Peyer's patch (tissue), 4 donors: ENCODE measurements around the gene P2RX2.

Experiments
- POLR2A ChIP-seq, 2 donors: fragments of 450-650 bp; IDR thresholded peaks; one replicate each; pipeline ENCODE4 v1.5.1; 2017; ENCODE audit warnings: antibody characterized with exemption in 2 of 2, mild to moderate bottlenecking in 2 of 2, moderate library complexity in 2 of 2
- TF ChIP-seq, protein P1 (sequence below), 6 experiments: fragments of 450-650 bp in 4 of 6; fragments of 200-600 bp in 2 of 6; sonication (generic) in 1 of 6; IDR thresholded peaks; one replicate each; pipeline ENCODE4 v1.5.1; 2017 to 2019; ENCODE audit warnings: antibody characterized with exemption in 6 of 6, mild to moderate bottlenecking in 3 of 6, moderate library complexity in 1 of 6

DNA sequence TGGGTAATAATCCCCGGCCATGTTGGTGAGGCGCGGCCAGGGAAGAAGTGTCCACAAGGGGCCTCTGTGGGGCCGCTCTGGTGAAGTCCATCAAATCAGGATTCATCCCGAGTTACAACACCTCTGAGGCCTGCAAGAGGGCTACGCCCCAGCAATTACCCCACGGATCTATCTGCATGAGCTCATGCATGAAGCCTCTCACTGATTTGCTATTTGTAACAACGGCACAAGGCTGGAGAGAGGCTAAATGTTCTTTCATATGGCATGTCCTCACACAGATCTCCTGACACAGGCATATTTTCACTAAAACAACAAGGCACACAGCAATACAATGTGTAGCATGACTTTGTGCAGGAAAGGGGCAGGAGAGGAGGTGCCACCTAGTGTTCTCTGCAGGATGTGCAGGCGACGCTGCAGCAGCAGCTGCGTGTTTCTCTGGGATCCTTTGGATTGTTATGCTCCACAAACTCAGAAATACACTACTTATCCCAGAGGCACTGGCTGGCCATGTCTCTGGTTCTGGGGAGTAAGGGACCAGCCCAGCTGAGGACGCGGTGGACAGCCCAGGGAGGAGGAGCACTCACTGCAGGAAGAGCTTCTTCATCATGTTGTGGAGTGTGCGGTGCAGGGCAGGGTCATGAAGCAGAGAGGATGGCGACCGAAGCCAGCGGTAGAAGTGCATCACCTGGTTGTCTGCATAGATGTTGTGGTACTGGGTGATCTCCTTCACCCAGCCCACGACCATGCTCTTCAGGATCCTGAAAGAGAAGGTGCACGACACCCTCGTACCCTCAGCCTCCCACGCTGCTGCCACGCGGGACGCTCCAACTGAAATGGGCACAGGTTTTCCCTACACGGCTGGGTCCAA lies 20.2 kb downstream of the P2RX2 start:
- TF ChIP-seq, protein P1, sequence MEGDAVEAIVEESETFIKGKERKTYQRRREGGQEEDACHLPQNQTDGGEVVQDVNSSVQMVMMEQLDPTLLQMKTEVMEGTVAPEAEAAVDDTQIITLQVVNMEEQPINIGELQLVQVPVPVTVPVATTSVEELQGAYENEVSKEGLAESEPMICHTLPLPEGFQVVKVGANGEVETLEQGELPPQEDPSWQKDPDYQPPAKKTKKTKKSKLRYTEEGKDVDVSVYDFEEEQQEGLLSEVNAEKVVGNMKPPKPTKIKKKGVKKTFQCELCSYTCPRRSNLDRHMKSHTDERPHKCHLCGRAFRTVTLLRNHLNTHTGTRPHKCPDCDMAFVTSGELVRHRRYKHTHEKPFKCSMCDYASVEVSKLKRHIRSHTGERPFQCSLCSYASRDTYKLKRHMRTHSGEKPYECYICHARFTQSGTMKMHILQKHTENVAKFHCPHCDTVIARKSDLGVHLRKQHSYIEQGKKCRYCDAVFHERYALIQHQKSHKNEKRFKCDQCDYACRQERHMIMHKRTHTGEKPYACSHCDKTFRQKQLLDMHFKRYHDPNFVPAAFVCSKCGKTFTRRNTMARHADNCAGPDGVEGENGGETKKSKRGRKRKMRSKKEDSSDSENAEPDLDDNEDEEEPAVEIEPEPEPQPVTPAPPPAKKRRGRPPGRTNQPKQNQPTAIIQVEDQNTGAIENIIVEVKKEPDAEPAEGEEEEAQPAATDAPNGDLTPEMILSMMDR (IDR thresholded peaks at IDR 0.05): peak in 5 of 6 experiments; percentile 12 to 59 (median 57)
- no peak for TF ChIP-seq POLR2A (IDR thresholded peaks at IDR 0.05)
